Suprapubic skin (tissue), 3 donors: ENCODE results near the gene MAP7.
A peak's percentile ranks its signal among the peaks of the same experiment; 100 is the strongest.

Experiments used
- EP300 ChIP-seq: sonication (generic); formaldehyde crosslinking; IDR thresholded peaks from one replicate; pipeline ENCODE4 v1.6.1; 2017; ENCODE audit warnings: antibody characterized with exemption
- TF ChIP-seq, protein P1 (sequence below), 2 donors: fragments of 200-600 bp in 1 of 2; fragments of 450-650 bp in 1 of 2; sonication (generic) in 1 of 2; IDR thresholded peaks; one replicate each; pipeline ENCODE4 v1.5.1; 2016 to 2019; ENCODE audit warnings: antibody characterized with exemption in 2 of 2, mild to moderate bottlenecking in 1 of 2, moderate library complexity in 1 of 2

DNA sequence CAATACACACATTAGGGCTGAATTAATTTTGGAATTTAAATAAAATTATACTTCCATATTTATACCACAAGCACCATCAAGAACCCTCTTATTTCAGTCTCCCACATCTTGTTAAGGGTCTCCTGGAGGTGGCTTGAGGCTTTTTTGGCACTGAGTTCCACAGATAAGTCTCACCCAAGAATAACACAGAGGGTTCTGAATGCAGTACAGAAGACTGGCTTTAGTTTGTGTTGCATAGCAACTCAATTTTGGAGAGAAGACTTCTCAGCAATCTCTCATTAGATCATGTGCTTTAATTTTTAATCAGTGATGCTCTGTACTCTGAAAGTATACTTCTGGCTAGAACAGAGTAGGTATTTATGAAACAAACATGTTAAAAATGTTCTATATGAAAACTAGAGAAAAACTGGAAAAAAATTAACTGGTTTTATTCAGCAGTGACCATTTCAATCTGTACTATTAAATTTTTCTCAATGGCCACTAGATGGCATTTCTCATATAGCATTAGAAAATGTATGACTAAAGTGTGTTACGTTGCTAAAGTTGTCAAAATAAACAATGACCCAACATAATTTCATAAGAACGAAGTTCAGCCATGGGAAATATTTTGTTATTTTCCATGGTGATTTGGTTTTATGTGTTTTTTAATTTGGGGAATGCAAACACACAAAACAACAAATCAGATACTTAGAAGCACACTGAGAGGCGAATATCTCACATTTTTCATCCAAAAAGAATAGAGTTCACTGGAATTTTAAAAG lies 32.7 kb upstream of the MAP7 start:
- TF ChIP-seq, protein P1, sequence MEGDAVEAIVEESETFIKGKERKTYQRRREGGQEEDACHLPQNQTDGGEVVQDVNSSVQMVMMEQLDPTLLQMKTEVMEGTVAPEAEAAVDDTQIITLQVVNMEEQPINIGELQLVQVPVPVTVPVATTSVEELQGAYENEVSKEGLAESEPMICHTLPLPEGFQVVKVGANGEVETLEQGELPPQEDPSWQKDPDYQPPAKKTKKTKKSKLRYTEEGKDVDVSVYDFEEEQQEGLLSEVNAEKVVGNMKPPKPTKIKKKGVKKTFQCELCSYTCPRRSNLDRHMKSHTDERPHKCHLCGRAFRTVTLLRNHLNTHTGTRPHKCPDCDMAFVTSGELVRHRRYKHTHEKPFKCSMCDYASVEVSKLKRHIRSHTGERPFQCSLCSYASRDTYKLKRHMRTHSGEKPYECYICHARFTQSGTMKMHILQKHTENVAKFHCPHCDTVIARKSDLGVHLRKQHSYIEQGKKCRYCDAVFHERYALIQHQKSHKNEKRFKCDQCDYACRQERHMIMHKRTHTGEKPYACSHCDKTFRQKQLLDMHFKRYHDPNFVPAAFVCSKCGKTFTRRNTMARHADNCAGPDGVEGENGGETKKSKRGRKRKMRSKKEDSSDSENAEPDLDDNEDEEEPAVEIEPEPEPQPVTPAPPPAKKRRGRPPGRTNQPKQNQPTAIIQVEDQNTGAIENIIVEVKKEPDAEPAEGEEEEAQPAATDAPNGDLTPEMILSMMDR (IDR thresholded peaks at IDR 0.05) = peak in 1 of 2 donors; percentile 30
- no peak for TF ChIP-seq EP300
